GM21619 (cell line): ENCODE data around the gene DYRK1A.
"Not testable (repeated sequence)": the region's sequence is repeated elsewhere in the genome, so short reads cannot be mapped to it uniquely, and the experiment has no call there.

Experiments
- ATAC-seq: cut with Tn5 transposase; IDR thresholded peaks from one replicate; pipeline ENCODE4 v1.9.1; 2021; ENCODE audit not compliant: unreplicated experiment

DYRK1A gene

GRCh38 chr21:37547615-37548200, 181.1 kb downstream of the DYRK1A start:
- ATAC-seq: no peak

- no peak for ATAC-seq
Measured at GRCh38 chr21:37548521-37548981, 182.0 kb downstream of the DYRK1A start.

- not testable (repeated sequence) for ATAC-seq
Measured at GRCh38 chr21:37549730-37550129, 183.2 kb downstream of the DYRK1A start.

DNA sequence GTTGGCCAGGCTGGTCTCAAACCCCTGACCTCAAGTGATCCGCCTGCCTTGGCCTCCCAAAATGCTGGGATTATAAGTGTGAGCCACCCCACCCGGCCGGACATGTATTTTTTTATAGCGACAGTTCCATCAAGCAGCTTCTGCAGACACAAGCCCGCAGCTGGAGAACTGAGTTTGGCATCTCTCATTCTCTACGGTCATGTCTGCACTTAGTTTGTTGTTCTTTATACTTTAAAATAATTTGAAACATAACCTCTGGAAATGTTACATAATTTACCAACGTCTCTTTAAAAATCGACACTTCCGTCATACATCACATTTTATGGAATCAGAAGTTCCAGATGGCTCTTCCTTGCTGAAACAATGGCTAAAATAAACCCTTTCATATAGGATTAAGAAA, 183.6 kb downstream of the DYRK1A start:
- no peak for ATAC-seq

DNA sequence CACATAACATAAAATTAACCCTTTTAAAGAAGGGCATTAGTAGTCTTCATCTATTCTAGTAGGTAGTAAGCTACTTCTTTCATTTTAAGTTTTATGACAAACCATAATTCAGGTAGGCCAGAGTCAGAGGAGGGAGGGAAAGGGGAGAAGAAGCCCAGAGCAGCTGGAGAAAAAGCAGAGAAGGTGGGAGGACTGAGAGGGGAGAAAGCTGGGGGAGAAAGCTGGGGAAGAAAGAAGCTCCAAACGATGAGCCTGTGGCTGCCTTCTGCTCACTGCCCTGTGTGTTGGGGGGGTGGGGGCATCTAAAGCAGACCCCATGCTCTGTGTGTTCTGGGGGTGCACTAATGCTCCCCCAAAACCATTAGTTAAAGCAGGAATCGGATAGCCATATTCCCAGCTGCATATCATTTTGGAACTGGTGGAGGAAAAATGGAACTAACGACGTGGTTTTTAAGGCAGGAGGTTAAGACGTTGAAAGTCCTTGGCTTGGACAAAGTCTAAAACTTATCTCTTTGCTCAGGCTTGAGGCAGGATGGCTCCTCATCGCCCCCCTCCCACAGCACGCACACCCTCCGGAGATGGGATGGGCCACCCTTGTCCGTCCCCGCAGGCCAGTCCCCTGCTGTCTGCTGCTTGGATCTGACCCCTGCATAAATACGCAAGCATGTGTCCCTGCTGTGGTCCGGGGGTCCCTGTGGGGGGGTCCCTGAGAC, 184.2 kb downstream of the DYRK1A start:
- no peak for ATAC-seq

GRCh38 chr21:37551331-37551992, 184.9 kb downstream of the DYRK1A start:
- ATAC-seq: no peak

GRCh38 chr21:37551993-37552355, 185.4 kb downstream of the DYRK1A start:
- ATAC-seq: no peak

DNA sequence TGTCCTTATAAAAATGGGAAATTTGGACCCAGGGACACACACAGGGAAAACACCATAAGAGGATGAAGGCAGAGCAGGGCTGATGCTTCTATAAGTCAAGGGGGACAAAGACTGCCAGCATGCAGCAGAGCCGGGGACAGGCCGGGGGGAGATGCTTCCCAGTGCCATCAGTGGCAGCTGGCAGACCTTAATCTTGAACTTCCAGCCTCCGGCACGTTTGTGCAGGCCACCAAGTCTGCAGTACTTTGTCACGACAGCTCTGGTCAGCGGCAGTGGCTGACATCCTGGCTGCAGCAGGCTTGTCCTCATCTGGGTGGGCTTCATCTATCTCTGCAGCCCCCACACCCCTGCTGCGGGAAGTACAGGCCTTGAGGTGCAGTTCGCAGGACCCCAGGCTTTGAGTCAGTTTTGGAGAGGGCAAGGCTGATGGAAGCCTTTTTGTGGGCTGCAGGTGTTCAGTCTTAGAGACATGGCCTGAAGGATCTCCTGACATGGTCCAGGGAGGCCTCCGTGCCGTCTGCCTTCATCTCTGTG, 186.0 kb downstream of the DYRK1A start:
- no peak for ATAC-seq

GRCh38 chr21:37553078-37553481, 186.5 kb downstream of the DYRK1A start:
- no peak for ATAC-seq

GRCh38 chr21:37554661-37555379, 188.2 kb downstream of the DYRK1A start:
- ATAC-seq: no peak

GRCh38 chr21:37555672-37556261, 189.2 kb downstream of the DYRK1A start:
- ATAC-seq: no peak

GRCh38 chr21:37557261-37557950, 190.8 kb downstream of the DYRK1A start:
- ATAC-seq: peak; percentile 95

- ATAC-seq: no peak
Measured at GRCh38 chr21:37558676-37559211, 192.2 kb downstream of the DYRK1A start.

- no peak for ATAC-seq
Measured at GRCh38 chr21:37560385-37560784, 193.8 kb downstream of the DYRK1A start.

DNA sequence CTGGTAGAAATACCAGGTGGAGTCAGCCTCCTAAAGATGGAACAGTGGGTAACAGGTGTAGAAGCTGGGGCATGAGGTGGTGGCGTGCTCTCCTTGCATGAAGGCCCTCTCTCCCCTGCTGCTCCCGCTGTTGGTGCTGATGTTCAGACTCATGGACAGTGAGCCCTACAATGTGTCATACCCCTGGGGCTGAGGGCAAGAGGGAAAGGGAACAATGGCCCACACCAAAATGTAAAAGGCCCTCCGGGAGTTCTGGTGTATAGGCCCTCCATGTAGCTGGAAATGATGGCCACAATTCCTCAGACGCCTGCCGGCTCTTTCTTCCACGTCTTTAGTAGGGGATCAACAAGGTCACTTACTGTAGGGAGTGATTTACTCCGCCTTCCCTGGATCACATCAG, 194.9 kb downstream of the DYRK1A start:
- no peak for ATAC-seq

DNA sequence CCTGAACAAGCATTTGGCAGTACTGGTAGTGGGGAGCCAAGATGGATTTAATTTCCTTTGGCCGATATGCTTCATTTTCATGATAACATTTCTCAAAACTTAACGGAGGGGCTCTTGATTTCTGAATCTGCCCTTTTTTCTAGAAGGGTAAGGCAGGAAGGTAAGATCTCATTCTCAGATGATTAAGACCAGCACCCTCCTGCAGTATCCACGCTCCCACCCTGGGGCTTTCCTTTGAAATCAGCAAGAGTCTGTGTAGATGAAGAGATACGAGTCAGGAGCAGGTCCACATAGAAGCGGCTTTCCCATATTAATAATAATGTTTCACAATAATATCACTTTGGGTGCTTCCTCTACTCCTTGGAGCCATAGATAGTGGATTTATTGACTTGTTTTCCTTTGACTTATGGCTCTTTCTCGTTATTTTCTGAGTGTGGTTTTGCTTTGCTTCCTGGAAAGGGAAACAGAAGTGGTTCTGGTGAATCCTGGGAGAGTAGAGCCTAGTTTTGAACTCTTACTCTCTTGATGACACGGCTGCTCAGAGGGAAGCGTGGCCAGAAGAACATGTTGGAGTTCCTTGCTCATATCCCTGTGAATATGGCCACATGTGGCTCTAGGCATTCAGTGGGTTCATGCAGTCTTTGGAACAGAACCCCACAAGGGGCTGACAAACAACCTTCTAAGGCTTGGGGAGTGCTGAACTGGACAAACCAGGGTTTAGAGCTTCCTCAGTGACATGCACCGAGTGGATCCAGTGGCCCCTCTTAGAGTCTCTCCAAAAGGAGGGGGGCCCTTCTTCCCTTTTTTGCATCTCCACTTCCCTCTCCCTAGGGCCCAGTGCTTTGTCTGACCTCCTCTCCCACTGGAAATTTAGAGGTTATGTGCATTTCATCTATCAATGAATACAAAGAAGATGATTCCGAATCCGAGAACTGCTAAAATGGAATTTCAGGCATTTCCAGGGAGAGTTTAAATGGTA, 195.7 kb downstream of the DYRK1A start:
- ATAC-seq: no peak

DNA sequence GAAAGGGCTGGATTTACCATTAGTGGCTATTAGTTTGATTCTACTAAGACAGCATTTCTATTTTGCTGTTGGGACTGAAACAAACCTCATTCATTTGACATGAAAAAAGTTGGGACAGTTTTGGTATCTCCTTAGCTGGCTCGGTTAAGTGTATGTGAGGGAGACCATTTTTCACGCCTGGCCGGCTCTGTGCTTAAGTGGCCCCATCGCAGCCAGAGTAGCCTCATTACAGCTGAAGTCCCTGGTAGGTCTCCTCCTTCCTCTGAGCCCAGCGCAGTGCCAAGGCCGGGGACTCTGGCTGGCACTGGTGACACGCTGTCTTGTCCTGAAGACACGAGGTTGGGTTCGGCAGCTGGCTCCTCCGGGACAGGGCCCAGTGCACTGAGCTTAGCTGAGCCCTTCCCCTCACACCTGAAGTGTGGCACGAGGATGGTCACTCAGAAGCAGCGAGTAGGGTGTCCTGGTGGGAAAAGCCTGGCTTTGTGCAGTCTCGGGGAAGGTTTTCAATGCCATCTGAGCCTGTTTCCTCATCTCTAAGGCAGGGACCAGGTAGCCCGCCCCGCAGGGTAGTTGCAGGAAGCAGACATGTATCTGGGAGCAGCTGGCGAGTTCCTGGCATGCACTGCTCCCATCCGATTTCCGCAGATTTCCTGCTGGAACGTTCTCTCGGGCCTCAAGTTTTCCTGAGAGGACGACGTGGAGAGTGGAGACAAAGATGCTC, 196.5 kb downstream of the DYRK1A start:
- peak; percentile 12 for ATAC-seq

- peak; percentile 78 for ATAC-seq
Measured at GRCh38 chr21:37563641-37564340, 197.2 kb downstream of the DYRK1A start.
